Activated T-cell treated with anti-CD3 and anti-CD28 coated beads for 24 hours (primary cell): ENCODE results near the gene EOMES.
"Not testable (repeated sequence)": the region's sequence is repeated elsewhere in the genome, so short reads cannot be mapped to it uniquely, and the experiment has no call there.

Source experiments
- DNase-seq: peaks from one replicate; pipeline ENCODE4 v3.0.0-alpha.2; 2020; ENCODE audit warnings: low read depth

EOMES gene

DNA sequence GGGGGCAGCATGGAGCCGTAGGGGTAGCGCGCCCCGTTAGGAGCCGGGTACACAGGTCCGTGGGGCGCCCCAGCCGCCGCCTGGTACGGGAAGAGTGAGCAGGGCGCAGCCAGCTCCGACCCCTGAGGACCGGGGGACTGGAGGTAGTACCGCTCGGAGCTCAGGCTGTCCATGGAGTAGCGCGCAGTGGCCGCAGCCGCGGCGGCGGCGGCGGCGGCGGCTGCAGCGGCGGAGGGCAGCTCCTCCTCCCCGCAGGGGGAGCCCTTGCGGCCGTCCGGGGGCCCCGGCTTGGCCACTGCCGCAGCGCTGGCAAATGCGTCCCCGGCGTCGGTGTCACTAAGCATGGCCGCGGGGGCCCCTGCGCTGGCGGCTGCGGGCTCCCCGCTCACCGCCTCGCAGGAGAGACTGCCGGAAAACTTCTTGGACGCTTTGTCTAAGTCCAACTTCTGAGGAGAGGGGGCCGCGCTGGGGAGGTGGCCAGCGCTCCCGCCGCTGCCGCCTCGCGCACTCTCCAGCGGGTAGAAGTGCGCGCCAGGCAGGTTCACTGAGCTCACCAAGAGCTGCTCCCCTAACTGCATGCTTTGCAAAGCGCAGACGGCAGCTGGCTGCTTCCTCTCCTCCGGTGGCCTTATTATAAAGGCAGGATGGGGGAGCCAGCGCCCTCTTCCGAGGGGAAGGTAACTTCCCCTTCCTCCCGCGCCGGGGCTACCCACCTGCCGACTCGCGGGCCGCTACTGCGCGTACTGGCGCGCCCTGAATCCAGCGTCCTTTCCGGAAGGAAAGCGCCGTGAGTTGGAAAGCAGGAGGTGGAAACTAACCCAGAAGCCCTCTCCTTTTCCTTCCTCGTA lies at the start of gene EOMES:
Gene EOMES (minus strand): TSS at position 607 of the 848 bp plus-strand sequence. CDS start 29 bp downstream, at position 578.
- peak; percentile 44 for DNase-seq

DNA sequence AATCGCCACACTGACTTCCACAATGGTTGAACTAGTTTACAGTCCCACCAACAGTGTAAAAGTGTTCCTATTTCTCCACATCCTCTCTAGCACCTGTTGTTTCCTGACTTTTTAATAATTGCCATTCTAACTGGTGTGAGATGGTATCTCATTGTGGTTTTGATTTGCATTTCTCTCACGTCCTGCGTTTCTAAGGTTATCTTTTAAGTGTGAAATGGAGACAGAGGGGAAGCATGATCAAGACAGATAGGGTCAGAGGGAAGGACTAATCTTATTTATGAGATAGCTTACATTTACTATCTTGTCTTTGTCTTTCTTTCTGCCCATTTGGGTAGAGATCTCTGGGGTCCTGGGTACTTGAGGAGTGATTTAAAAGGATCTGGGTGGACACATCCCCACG lies 48.3 kb upstream of the EOMES start:
- not testable (repeated sequence) for DNase-seq

DNA sequence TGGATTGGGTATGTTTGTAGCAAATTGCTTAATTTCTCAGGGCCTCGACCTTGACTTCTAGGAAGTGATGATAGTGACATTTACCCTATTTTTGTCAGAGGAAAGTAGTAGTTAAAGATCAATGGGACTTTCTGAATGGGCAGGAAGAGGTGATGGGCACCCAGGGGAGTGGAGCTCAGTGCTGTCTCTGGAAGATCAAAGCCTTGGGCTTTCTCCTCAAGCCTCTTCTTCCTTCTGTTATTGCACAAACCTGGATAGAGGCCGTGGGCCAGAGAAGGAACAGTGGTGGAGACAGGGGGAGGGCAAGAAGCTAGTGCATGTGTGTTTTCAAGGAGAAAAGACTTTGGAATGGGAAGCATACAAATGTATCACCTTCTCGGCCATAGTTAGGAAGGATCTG lies 44.9 kb upstream of the EOMES start:
- no peak for DNase-seq

DNA sequence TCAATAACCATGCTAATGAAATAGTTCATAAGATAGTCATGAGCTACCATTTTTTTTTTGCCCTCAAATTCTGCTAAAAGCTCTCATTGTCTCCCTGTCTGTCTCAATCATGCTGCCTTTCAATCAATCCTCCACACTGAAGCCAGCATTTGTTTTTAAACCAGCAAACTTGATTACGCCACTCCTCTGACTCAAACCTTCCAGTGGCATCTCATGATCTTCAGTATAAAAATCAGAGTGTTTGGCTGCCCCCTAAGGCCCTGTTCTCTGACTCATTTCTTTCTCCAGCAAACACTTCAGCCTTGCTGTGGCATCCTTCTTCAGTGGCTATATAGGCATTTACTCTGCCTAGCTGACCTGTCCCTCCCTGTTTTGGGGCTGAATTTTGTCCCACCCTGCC lies 36.0 kb upstream of the EOMES start:
- DNase-seq = peak; percentile 4

DNA sequence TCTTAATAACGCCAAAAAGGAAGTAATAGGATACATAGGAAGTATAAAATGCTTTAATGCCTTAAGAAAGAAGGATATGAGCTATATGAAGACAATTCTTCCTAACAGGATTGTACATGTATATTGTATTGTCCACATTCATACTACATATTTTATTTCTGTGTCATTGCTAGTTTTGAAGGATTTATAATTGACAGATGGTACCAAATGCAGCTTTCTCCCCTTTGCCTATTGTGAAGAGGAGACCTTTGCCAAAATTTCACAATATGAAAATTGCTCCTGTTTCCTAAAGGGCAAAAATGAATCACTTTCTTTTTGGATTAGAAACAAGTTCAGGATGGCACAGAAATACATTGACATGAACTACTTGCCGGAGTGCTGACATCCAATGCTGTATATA lies 34.8 kb upstream of the EOMES start:
- DNase-seq = no peak

DNA sequence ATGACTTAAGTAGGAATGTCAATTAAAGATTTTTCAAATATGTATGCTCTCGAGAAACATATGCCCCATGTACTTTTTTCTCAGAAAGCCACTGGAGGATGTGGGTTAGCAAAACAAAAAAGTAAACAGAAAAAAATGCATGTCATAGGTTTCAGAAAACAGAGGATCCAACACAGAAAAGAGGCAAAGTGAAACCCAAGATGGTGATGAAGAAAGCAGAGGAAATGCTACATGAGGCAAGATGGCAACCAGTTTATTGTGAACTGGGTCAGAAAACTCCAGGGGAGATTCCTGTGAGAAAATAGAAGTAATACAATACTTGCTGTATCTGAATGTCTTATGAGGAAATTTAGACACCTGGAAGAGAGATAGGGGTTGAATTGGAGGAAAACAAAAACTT lies 30.8 kb upstream of the EOMES start:
- no peak for DNase-seq

DNA sequence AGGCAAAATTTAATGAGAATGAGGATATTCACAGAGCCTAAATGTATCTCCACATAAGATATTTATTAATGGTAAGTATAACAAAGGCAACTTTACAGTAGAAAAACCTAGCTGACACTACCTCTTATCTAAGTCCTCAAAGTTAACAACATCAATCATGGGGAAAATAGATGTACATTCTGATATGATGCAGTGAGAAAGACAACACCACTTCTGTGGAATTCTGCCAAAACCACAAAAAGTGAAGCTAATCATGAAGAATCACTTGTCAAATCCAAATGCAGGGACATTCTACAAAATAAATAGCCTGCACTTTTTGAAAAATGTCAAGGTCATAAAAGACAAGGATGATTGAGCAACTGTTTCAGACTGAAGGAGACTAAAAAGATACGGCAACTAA lies 27.5 kb upstream of the EOMES start:
- no peak for DNase-seq

DNA sequence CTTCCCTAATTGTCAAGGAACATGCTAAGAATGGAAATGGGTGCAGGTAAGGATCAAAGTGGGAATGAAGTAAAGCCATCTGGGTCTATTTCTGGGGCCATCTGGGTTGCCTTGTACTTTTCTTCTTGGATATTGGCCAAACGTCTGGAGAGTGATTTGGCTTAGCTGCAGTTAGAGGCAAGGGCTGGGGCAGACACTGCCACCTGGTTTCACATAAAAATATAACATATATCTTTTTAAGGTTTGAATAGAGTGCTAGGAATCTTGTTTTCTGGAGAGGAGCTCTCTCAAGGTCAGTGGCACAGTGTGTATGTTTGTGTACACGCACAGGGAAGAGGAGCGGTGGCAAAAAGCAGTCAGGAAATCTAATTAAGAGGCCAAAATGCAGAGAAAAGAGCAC lies 24.7 kb upstream of the EOMES start:
- DNase-seq = no peak

DNA sequence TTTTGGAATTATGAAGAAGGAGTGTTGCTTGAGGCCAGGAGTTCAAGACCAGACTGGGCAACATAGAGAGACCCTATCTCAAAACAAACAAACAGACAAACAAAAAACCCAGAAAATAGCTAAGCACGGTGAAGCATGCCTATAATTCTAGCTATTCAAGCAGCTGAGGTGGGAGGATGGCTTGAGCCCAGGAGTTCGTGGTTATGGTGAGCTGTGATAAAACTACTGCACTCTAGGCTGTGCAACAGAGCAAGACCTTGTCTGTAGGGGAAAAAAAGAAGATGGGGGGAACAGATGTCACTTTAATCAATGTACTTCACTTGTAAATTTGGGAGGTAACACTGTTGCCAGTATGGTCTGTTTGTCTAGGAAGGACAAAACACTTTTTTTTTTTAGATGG lies 18.7 kb upstream of the EOMES start:
- no peak for DNase-seq

DNA sequence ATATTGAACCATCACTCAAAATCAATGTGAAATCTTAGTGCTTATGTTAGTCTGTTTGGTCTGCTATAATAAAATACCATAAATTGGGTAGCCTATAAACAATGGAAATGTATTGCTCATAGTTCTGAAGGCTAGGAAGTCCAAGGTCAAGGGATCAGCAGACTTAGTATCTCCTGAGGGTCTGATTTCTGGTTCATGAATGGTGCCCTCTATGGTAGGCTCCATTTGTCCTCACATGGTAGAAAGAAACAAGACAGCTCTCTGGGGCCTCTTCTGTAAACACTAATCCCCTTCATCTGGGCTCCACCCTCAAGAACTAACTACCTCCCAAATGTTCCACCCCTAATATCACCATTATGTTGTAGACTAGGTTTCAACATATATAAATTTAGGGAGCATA lies 15.0 kb upstream of the EOMES start:
- no peak for DNase-seq

DNA sequence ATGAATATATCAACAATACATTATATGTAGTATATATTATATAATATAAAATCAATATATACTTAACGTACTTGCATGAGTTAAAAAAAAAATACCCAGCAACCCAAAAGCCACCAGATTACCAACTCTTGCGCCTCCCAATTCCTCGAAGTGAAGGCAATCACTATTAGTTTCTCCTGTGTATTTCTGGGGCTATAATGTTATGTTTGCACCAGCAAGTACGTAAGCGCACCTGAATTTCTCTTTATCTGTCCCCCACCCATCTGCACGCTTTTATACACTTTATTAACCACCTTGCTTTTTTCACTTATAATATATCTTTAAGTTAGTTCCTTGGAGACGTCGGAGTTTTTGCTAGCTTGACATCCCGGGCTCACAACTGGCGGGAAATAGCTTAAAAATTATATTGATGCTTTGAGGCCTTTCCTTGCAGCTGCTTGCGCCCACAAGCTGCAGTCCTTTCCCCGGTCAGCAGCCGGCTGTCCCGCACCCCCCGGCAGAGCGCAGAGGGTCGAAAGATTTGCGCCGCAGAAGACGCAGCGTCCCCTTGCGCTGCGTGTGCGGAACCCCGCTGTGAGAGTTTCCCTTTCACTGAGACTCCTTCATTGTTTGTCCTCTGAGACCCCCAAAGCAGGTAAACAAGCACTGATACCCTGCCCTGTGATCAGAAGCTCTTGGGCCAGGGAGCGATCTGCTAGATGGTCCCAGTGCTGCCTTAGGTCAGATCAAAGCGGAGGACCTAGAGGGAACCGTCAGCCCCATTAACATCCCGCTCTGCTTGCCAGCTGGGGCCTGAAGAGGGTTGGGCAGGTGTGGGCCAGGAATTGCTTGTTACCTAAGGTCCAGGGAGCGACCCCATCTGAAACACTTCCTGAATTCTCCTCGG lies 8.9 kb upstream of the EOMES start:
- no peak for DNase-seq

DNA sequence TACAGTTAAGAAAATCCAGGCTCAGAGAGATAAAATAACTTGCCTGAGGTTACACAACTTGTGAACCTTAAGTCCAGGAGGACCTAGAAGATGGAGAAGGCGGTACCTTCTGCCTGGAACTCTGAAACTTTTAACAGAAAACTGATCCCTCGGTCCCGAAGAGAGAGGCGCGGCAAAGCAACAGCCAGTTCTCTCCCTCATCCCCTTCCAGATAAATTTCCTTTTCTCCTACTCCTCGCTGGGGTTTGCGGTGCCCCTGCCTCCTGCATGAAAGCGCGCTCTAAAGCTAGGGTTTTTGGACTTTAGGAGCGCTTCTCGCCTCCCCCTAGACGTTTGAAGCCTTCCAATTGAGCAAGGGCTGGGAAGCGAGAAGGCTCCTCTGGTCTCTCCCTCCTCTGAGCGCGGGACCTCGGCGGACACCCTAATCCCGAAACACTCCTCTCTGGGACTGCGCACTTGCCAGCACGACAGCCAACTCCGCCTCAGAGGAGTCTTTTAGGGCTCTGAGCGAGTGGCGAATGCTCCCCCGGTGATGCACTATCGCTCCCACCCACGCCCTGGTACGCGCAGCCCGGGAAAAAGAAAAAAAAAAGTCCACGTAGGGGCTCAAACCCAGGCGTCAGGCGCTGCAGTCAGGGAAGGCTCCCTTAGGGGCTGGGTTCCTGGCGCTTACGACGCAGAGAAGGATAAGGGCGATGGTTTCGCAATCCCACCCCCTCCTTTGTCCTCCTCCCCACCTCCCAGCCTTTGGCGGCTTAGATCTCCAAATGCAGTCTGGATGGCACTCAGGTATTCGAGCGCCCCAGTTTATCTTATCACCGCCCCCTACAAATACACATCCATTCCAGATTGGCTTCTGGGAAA lies 7.9 kb upstream of the EOMES start:
- DNase-seq = no peak

DNA sequence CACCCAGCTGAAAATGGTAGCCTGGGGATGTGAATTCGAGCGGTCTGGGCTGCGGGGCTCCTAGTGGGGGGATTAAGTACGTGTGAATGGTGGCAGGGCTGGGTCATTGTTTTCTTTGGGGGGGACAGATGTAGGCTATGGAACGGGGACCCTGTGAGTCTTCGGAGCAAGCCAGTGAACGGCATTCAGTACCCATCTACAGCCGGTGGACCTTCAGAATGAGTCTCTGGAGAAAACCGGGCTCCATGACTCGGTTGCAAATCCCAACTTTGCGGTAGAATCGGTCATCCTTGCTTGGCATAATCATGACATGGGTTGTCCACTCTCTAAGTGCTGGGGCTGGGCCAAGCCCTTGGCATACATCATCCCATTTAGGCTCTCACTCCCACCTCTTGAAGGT lies 7.2 kb upstream of the EOMES start:
- DNase-seq = no peak

DNA sequence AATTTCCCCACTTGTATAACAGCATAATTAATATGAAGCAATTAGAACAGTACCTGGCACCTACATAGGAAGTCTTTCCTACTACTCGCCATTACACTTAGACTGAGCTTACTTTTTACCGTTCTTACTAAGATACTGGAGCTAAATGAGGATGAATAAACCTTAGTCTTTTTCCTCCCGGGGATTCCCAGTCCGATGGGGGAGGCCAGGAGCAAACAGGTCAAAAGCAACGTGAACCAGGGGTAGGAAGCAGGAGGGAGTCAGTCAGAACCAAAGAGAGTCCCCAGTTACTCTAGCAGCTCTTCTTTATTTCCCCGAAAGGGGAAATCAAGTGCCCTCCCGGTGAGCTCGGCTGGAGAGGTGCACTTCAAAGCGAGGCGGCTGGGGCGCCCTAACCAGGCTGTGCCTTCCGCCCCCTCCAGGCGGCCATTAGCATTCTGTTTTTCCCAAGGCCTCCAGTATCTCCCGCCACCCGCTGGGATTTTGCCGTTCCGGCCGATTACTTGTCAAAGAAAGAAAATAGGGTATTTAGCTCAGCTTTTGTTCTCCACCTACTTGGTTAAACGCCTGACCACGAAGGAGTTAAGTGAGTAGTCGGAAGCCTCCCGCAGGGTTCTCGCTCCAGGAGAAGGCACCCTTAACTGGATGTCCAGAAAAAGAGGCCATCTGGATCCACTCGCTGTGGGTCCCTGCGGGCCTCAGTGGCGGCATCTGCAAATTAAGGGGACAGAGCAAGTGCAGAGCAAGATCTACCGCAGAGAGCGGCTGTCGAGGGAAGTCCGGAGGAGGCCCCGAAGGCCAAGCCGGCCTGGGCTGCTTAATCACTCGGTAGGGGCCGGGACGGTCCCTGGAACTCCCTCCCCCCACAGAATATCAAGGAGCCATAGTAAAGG lies 6.3 kb upstream of the EOMES start:
- DNase-seq = no peak

DNA sequence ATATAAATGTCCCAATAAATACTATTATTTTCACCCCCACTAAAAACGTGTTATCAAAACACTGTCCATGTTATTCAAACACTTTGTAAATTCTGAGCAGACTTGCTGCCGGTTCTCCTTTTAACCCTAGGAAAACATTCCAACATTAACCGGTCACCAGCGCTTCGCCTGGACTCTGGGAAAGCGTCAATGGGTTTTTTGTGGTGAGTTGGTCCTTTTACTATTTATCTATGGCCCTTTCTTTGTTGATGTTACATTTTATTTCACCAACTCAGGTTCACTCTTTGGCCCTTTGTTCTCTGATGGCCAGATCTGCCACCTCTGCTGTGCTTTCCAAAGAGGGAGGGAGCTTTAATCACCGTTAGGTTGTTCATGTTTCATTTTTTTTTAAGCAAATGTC lies 4.1 kb upstream of the EOMES start:
- no peak for DNase-seq

DNA sequence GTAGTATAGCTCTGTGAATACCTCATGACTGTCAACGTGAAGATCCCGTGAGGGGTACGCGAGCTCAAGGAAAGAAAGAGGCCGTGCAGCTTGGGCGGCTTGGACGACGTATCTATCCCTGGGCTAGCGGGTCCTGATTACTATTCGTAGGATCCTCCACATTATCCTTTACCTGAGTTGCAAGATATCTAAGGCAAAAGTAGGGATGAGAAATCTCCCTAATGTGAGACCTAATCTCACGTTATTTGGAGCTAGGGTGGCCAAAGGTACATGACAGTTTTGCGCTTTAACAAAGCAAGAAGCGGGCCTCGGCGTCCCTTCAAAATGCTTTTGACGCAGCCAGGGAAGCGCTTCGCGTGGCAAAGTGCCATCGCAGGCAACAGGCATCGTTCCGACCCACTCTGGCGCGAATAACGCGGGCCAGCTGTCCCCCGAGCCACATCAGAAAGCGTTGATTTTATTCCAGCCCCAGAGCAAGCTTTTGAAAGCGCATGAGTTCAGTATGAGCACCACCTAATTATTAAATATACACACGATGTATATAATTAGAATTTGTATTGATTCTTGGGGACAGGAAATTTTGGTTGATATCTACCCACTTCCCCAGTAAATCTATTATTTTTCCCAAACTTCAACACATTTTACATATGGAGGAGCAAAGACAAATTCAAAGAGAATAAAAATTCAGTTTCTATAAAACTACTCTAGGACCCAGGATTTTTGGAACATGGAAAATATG lies 2.5 kb upstream of the EOMES start:
- no peak for DNase-seq

DNA sequence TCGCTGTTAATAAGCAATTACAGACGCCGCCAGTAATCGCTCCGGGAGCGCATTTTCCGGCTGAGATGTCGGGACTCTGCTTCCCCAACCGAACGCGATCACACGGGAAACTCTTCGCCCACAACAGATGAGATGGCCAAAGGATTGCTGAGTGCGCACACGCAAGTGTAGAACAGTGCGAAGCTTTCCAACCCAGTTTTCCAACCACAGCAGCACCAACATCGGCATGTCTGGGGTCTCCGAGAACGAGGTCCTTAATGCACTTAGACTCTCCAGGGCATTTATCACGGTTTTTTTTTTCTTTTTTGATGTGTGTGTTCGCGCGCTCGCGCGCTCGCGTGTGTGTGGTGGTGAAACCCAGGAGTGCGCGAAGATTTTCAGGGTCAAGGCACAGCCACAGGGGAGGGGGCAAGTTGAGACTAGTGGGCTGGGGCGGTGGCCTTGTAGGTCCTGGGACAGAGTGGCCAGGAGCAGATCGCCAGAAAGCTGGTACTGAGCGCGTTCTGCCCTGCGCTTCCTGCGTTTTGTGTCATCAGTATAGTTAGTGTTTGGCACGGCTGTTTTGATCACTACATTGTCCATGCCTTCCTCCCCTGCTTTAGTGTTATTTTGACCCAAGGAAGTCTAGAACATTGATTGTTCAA lies 1.8 kb upstream of the EOMES start:
- no peak for DNase-seq

DNA sequence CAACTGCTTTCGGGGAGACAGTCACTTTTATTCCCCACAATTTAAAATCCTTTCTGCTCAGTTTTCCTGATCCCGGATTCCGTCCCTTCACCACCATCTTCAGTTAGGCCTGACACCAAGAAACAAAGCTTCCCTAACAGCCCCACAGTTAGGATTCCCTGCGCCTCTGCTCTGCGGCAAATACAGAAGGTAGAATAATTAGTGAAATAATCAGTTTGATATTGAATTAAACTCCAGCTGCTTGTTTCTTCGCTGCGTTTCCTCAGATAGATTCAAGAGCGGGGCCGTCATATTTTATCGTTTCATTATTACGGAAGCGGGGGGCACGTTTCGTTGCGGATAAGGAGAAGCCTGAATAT lies 1.3 kb upstream of the EOMES start:
- DNase-seq = no peak

DNA sequence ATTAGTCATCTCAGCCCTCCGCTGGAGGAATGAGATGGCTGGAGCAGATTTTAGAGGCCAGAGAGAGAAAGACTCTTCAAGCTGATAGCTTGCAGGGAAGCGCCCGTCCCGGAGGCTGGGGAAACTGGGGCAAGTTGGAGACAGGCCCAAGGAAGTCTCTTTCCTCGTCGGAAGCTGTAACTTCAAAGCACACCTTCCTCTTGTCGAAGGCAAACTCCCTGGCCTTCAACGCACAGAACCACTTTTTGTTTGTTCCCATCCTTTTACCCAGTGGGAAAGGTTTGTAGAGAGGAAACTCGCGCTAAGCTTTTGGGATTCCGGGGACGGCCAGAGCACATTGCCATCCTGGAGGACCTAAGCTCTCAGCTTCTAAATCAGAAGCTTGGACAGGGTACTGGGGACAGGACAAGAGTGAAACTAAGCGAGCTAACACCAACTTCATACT lies 900 bp upstream of the EOMES start:
- no peak for DNase-seq
